GM19467 (cell line): ENCODE results near the gene SPRR1A.

Experiments used
- ATAC-seq: cut with Tn5 transposase; IDR thresholded peaks from one replicate; pipeline ENCODE4 v1.9.1; 2021; ENCODE audit warnings: mild to moderate bottlenecking, moderate library complexity; ENCODE audit not compliant: unreplicated experiment

SPRR1A gene

DNA sequence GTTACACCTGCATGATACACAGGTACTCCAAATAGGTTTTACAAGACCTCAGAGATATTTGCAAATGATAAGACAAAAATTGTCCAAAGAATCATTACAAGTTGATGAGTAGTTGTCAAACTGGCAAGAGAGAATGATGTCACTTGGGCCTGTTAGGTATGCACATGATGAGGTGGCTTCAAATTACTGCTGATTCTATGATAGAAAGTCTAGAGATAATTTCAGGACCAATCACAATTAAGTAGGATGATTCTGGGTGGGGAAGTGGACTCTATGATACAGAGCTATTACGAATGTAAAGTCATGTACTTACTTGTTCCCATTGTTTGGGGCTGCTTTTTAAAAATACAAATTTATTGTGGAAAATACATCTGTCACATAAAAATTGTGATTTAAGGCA, 41.9 kb downstream of the SPRR1A start:
- ATAC-seq, result no peak

DNA sequence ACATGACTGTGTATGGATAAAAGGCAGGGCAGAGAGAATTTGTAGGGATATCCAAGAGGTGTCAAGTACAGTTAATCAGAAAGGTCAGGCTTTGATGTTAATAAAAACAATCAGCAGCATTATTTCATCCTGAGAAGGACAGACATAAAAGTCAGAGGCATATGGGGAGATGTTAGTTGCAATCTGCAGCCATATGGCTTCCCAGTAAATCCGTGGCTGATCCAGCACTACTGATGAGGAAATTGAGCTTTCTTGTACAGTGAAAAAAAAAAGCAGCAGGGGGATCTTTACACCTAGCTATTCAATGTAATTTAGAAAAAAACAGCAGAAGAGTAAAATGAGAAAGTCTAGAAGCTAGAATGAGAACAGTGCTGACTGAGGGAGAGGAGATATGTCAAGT, 44.9 kb downstream of the SPRR1A start:
- ATAC-seq, result no peak

DNA sequence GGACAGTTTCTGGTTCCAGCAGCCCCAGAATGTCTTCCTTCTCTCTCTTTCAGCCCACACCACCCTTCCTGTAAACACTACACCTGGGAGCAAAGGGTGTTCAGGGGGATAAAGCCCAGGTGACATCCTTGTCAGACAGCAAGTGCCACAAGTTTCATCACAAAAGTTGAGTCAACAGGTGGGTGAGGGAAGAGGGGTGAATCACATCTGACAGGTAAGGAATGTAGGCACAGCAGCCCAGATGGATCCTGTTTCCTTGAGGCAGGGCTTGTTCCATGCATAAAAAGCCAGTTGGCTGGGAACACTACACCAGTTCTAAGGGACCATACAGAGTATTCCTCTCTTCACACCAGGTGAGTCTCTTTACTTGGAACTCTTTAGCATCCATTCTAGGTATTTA, 47.0 kb downstream of the SPRR1A start, which contains the start of gene SPRR1B:
TSS of gene SPRR1B (plus strand) at position 309 of the 400 bp plus-strand sequence. CDS start 1,143 bp downstream, outside the sequence.
- ATAC-seq, result no peak

DNA sequence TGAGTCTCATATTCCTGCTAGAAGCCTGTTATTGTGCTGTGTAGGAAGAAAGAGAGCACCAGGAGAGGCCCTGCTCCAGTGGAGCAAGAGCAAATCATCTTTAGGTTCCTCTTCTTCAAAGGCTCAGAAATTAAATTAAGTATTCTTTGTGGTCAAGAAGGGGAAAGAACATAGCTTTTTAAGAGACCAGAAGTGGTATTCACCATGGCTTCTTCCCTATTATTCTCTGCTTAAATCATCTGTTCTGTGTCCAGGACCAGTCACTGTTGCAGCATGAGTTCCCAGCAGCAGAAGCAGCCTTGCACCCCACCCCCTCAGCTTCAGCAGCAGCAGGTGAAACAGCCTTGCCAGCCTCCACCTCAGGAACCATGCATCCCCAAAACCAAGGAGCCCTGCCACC, 48.2 kb downstream of the SPRR1A start:
- no peak for ATAC-seq

DNA sequence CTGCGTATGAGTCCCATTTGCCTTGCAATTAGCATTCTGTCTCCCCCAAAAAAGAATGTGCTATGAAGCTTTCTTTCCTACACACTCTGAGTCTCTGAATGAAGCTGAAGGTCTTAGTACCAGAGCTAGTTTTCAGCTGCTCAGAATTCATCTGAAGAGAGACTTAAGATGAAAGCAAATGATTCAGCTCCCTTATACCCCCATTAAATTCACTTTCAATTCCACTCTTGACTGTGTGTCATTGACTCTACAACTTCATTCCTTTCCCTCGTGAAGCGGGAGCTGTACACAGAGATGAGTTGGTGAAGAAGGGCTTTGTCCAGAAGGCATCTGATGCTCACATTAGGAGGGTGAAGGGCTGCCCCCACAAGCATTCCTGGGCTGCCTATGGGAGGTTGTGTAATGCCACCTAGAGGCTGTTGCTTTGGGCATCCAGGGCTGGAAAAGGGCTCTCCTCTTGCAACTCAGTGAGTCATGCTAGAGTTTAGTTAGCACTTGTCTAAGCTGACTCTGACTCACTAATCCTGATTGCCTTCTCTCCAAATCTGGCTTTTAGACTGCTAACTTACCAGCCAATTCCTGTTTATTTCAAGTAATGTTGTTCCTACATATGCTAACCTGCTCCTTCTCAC, 48.9 kb downstream of the SPRR1A start:
- no peak for ATAC-seq

DNA sequence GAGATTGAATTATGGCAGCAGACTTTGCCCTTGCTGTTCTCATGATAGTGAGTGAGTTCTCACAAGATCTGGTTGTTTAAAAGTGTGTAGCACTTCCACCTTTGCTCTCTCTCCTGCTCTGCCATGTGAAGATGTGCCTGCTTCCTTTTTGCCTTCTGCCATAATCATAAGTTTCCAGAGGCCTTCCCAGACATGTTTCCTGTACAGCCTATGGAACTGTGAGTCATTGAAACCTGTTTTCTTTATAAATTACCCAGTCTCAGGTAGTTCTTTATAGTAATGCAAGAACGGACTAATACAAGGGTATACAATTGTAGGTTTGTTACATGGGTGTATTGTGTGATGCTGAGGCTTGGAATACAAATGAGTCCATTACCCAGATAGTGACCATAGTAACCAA, 51.3 kb downstream of the SPRR1A start:
- ATAC-seq, result no peak
